Endothelial cell of umbilical vein (primary cell): ENCODE data around the gene LAMA5. TPM values are rescaled to one million over a fixed set of nuclear protein-coding genes. Genes with fewer than 3 reads are reported as not detected.

ENCODE experiments used
- BruUV-seq: library from RNA; stranded (reverse); fragments of 400-500 nt; replicated peaks from 2 replicates; lab custom pipeline; 2021; lab: Mats Ljungman, UMichigan
- CTCF ChIA-PET: fragments of 300-600, 350-600 bp; sonication (Branson Sonifier 250); formaldehyde crosslinking; loops from one replicate; lab custom pipeline; 2021; ENCODE audit warnings: antibody characterized with exemption, inconsistent platforms; lab: Charles Lee
- POLR2A ChIA-PET: fragments of 300-600, 350-600 bp; sonication (Branson Sonifier 250); formaldehyde crosslinking; loops from one replicate; lab custom pipeline; 2021; ENCODE audit warnings: antibody characterized with exemption, inconsistent platforms; lab: Charles Lee
- DNase-seq: peaks from one replicate; pipeline ENCODE4 v3.0.0-alpha.2; 2011; ENCODE audit warnings: low read depth, low spot score
- FAIRE-seq: peaks from 2 replicates; lab custom pipeline; 2011; peaks lifted over from hg19 to GRCh38; lab: Jason Lieb, UNC
- H2AFZ ChIP-seq: 2 replicates; pipeline ENCODE4 v1.6.0; 2012; ENCODE audit warnings: low read depth, low read length, control low read depth, inconsistent platforms
- H3K27ac ChIP-seq: 2 replicates; pipeline ENCODE4 v1.5.1; 2011; ENCODE audit warnings: low read depth, mild to moderate bottlenecking, control low read depth, low read length, moderate library complexity; ENCODE audit not compliant: insufficient read depth
- H3K27me3 ChIP-seq, 2 experiments: 2 replicates each; pipeline versions ENCODE4 v1.6.0 to v1.6.1; 2011; ENCODE audit warnings: low read length in 2 of 2, mixed read lengths in 1 of 2; ENCODE audit not compliant: control insufficient read depth in 2 of 2, insufficient read depth in 2 of 2
- H3K36me3 ChIP-seq, 2 experiments: 2 replicates in 1 of 2; 3 replicates in 1 of 2; pipeline ENCODE4 v1.5.1; 2011; ENCODE audit warnings: low read length in 2 of 2, mild to moderate bottlenecking in 1 of 2, moderate library complexity in 1 of 2; ENCODE audit not compliant: control insufficient read depth in 2 of 2, insufficient read depth in 2 of 2; ENCODE audit errors: extremely low read depth in 1 of 2
- H3K4me1 ChIP-seq: 3 replicates; pipeline ENCODE4 v1.5.1; 2011; ENCODE audit warnings: mild to moderate bottlenecking, low read length; ENCODE audit not compliant: control insufficient read depth, insufficient read depth; ENCODE audit errors: extremely low read depth
- H3K4me2 ChIP-seq: 2 replicates; pipeline ENCODE4 v1.6.1; 2011; ENCODE audit warnings: low read length, control low read depth, mixed read lengths; ENCODE audit not compliant: insufficient read depth
- H3K4me3 ChIP-seq, 3 experiments: fragments of 200-600 bp in 1 of 3; sonication (generic), shearing (Covaris generic) in 1 of 3; replicated peaks in 1 of 3; 2 replicates each; pipeline ENCODE4 v1.5.1; 2011 to 2016; ENCODE audit warnings: control low read depth in 3 of 3, low read length in 3 of 3, mild to moderate bottlenecking in 2 of 3, inconsistent platforms in 1 of 3, low read depth in 1 of 3, moderate library complexity in 1 of 3; ENCODE audit not compliant: insufficient read depth in 1 of 3
- H3K79me2 ChIP-seq: 2 replicates; pipeline ENCODE4 v1.6.0; 2012; ENCODE audit warnings: low read length, inconsistent platforms; ENCODE audit not compliant: control insufficient read depth, insufficient read depth
- H3K9ac ChIP-seq: replicated peaks from 2 replicates; pipeline ENCODE3; 2011; ENCODE audit warnings: low read length, control low read depth; ENCODE audit not compliant: insufficient read depth; ENCODE audit errors: extremely low read depth
- H3K9me1 ChIP-seq: replicated peaks from 3 replicates; pipeline ENCODE4 v1.6.0; 2011; ENCODE audit warnings: mild to moderate bottlenecking, low read length; ENCODE audit not compliant: control insufficient read depth, insufficient read depth; ENCODE audit errors: extremely low read depth
- H3K9me3 ChIP-seq: replicated peaks from 2 replicates; pipeline ENCODE4 v1.5.1; 2012; ENCODE audit warnings: low read length, inconsistent platforms; ENCODE audit not compliant: control insufficient read depth, insufficient read depth
- H4K20me1 ChIP-seq: replicated peaks from 2 replicates; pipeline ENCODE3; 2011; ENCODE audit warnings: mild to moderate bottlenecking, low read length; ENCODE audit not compliant: control insufficient read depth, insufficient read depth; ENCODE audit errors: extremely low read depth
- FOS ChIP-seq: IDR thresholded peaks from 2 replicates; pipeline ENCODE4 v1.6.1; 2011; ENCODE audit warnings: mild to moderate bottlenecking, low read length, moderate library complexity, borderline replicate concordance; ENCODE audit not compliant: insufficient read depth
- JUN ChIP-seq: IDR thresholded peaks from 2 replicates; pipeline ENCODE4 v1.6.1; 2011; ENCODE audit warnings: borderline replicate concordance, low read depth; ENCODE audit not compliant: insufficient read length, insufficient read depth
- MYC ChIP-seq: IDR thresholded peaks from one replicate; pipeline ENCODE4 v1.6.1; 2011; ENCODE audit warnings: mild to moderate bottlenecking, low read depth, low read length
- POLR2A ChIP-seq: IDR thresholded peaks from 2 replicates; pipeline ENCODE4 v1.6.1; 2012; ENCODE audit warnings: low read depth, mild to moderate bottlenecking, control low read depth, low read length
- POLR2AphosphoS5 ChIP-seq: IDR thresholded peaks from 2 replicates; pipeline ENCODE4 v1.6.1; 2012; ENCODE audit warnings: low read depth, mild to moderate bottlenecking, control low read depth, low read length, moderate library complexity; ENCODE audit not compliant: insufficient read depth
- dilution Hi-C: fragments of 300-500 bp; cut with MboI; formaldehyde crosslinking; loops from one replicate; pipeline ENCODE4 v1.15.0; 2019; ENCODE audit warnings: low sequenced_read_pairs; ENCODE audit not compliant: extremely low pct_ligation_motif_present
- intact Hi-C: fragments of 100-400 bp; cut with micrococcal nuclease; formaldehyde crosslinking; loops from one replicate; pipeline ENCODE4 v1.10.0; 2022
- polyA plus RNA-seq, 4 experiments: library from polyadenylated mRNA; depleted of rRNA in 3 of 4; stranded (reverse) in 3 of 4; unstranded in 1 of 4; fragments of >200 nt; gene quantifications; 2 replicates each; pipeline versions ENCODE4 v1.2.1 to v1.2.3, GENCODE V29; 2011 to 2012; ENCODE audit warnings: missing spikeins in 1 of 4
- total RNA-seq: library from RNA; stranded (reverse); gene quantifications from 2 replicates; pipeline ENCODE4 v1.2.3, GENCODE V29; 2021
- TF ChIP-seq, protein P1 (sequence below), 2 donors: IDR thresholded peaks; 1 replicate in 1 of 2; 2 replicates in 1 of 2; pipeline ENCODE4 v1.5.1; 2011; ENCODE audit warnings: low read length in 2 of 2, mild to moderate bottlenecking in 2 of 2, moderate library complexity in 2 of 2, control low read depth in 1 of 2, inconsistent platforms in 1 of 2, low read depth in 1 of 2; ENCODE audit not compliant: insufficient read depth in 1 of 2; ENCODE audit errors: extremely low read depth in 1 of 2
- TF ChIP-seq, protein P2 (sequence below): IDR thresholded peaks from 2 replicates; pipeline ENCODE4 v1.6.1; 2011; ENCODE audit not compliant: insufficient read depth, insufficient read length

Gene LAMA5
- total and polyA plus RNA-seq, 2 donors (not counting 3 experiments of a cell fraction or from before 2014, with no cell fraction given), result 24.0 to 145 TPM

DNA sequence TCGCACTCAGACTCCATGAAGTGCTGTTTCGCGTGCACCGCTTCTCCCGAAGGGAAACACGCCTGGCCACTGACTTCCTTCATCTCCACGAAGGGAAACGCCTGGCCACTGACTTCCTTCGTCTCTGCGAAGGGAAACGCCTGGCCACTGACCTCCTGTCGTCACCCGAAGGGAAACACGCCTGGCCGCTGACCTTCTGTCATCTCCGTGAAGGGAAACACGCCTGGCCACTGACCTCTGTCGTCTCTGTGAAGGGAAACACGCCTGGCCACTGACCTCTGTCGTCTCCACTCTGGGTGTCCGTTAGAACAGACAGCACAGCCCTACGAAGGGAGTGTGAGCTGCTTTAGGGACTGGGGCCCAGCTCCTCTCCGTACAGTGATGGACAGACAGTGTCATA, 81.4 kb downstream of the LAMA5 start:
- CTCF ChIA-PET, result interaction anchor here (0.9 to 2.2 kb wide), 5 partner anchors 10 to 275 kb away, joined by 3 to 10 read pairs (median 5); no protein-coding TSS in a partner anchor
- Histone ChIP-seq H3K27ac (peak overlapping the region; percentile 91), H3K9ac (peak overlapping the region; percentile 42), H3K36me3 (peaks cover 5 to 21% of the 10 kb centered on the region in 2 experiments), H3K4me2 (no peak overlapping the region), H3K9me3 (no peaks in the 10 kb centered on the region), H3K9me1 (no peaks in the 10 kb centered on the region), H3K79me2 (no peaks in the 10 kb centered on the region), H3K4me1 (peaks cover 19% of the 10 kb centered on the region), H3K4me3 (no peak overlapping the region), H4K20me1 (no peaks in the 10 kb centered on the region), H2AFZ (no peak overlapping the region), H3K27me3 (no peaks in the 10 kb centered on the region)
- intact Hi-C loops (loop anchor here (2.0 to 5.0 kb wide), 2 partner anchors 47 to 83 kb away; partner anchors contain the start of gene OSBPL2), dilution Hi-C loops (no loop called here)
- FAIRE-seq, result peak; percentile 98
- BruUV-seq, result no TSS peak
- TF ChIP-seq FOS (no peak), MYC (no peak), POLR2AphosphoS5 (peak; percentile 92), POLR2A (peak; percentile 89), JUN (peak; percentile 50)
- TF ChIP-seq, protein P1, sequence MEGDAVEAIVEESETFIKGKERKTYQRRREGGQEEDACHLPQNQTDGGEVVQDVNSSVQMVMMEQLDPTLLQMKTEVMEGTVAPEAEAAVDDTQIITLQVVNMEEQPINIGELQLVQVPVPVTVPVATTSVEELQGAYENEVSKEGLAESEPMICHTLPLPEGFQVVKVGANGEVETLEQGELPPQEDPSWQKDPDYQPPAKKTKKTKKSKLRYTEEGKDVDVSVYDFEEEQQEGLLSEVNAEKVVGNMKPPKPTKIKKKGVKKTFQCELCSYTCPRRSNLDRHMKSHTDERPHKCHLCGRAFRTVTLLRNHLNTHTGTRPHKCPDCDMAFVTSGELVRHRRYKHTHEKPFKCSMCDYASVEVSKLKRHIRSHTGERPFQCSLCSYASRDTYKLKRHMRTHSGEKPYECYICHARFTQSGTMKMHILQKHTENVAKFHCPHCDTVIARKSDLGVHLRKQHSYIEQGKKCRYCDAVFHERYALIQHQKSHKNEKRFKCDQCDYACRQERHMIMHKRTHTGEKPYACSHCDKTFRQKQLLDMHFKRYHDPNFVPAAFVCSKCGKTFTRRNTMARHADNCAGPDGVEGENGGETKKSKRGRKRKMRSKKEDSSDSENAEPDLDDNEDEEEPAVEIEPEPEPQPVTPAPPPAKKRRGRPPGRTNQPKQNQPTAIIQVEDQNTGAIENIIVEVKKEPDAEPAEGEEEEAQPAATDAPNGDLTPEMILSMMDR (IDR thresholded peaks at IDR 0.05; ENCODE audit: extremely low read depth in 1 of 2, insufficient read depth in 1 of 2, low read depth in 1 of 2, low read length in 2 of 2), result no peak
- TF ChIP-seq, protein P2, sequence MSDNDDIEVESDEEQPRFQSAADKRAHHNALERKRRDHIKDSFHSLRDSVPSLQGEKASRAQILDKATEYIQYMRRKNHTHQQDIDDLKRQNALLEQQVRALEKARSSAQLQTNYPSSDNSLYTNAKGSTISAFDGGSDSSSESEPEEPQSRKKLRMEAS, result peak; percentile 69
- POLR2A ChIA-PET, result no interaction called here
- DNase-seq, result peak; percentile 98
